NCI-H2029 (cell line): ENCODE measurements around the gene ID2.
"Not testable (repeated sequence)": the region's sequence is repeated elsewhere in the genome, so short reads cannot be mapped to it uniquely, and the experiment has no call there.

Experiments used
- DNase-seq: peaks from one replicate; lab custom pipeline; 2025; lab: John Stamatoyannopoulos, UW

Gene ID2

GRCh38 chr2:8684878-8685696 lies 3.2 kb downstream of the ID2 start:
- DNase-seq = peak; percentile 63

GRCh38 chr2:8685697-8686358 lies 4.0 kb downstream of the ID2 start:
- DNase-seq = peak; percentile 40

DNA sequence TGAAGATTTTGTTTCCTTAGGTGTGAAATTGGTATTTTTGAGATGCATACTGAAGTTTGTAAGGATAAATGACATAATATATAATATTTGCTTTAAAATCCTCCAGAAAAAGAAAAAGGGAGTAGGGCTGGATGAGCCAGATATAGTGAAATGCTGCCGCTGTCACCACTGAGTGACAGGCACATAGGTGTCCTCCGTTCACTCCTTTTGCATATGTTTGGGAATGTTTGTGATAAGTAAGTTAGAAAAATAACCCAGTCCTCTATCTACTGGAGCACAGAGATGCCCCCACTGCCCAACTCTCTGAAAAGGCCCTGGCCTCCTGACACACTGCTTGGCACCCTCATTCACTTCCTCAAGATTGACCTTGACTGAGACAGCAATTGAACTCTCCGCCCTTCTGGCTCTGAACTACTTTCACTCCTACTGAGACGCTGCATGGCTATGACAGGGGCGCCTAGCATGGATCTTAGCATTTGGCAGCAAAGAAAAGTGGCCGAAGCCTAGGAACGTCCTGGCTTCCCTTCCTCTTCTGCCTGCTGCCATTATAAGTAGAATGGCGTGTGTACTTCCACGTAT lies 10.1 kb downstream of the ID2 start:
- DNase-seq = no peak

- no peak for DNase-seq
These were observed 10.9 kb downstream of the ID2 start for GRCh38 chr2:8692783-8693156.

DNA sequence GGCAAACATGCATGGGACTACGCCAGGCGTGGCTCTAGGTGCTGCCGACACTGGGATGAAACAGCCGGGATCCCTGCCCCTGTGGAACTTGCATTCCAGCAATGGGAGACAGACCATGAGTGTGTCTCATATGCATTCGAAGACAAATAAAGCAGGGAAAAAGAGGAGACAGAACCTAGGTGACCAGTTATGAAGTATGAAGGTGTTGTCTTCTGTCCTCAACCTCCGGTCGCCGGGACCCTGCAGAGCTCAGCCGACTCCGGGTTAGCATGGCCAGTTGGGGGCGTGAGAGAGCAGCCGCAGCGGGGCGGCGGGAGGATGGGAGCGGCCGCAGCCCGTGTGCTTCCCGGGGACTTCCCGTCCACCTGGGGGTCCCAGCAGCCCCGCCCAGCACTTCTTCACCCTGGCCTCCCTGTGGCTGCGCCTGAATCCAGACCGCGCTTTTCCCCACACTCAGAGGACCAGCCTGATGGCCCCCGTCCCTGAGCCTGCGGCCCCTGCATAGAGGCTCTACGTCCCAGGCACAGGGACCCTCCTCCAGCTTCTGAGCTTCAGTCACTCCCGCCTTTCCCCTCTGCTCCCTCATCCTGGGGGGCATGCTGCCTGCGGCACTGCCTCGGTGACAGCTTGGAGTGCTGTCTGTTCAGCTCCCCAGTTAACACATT lies 11.4 kb downstream of the ID2 start:
- DNase-seq = no peak

DNA sequence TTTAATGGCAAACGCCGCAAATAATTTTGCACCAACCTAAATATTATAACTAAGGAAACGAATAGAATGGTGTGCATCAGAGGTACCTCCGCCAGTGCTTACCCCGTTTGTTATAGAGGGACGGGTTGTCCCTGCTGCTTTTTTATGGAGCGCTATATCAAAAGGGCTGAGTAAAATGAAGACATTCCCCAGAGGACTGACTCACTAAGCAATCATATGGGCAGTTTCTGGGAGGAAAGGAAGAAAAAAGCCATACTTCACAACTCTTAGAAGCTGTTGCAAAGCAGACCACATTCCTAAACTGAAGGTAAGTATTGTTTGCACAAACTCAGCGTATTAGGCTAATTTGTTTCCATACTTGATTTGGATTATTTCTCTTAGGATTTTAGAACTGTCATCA lies 12.9 kb downstream of the ID2 start:
- no peak for DNase-seq

GRCh38 chr2:8697190-8697589 lies 15.3 kb downstream of the ID2 start:
- no peak for DNase-seq

DNA sequence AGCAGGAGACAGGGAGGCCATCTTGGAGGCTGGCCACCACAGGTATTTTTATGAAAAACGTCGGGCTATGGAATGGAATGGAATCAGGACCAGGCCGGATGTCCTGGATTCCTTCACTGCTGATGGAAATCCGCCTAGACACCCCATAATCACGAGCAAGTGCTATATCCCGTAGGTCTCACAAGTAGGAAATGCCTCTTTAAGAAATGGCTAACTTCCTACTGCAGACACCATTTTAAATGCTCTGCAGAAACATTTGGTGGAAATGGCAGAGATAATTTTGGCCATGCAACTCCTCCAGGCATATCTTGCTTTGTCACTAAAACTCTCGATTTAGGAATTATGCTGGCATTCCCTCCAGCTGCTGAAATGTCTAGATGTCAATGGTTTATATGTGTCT lies 18.0 kb downstream of the ID2 start:
- DNase-seq = no peak

GRCh38 chr2:8701681-8702379 lies 20.0 kb downstream of the ID2 start:
- DNase-seq = no peak

GRCh38 chr2:8704906-8705305 lies 23.1 kb downstream of the ID2 start:
- no peak for DNase-seq

- no peak for DNase-seq
These were observed 27.8 kb downstream of the ID2 start for GRCh38 chr2:8709611-8710010.

GRCh38 chr2:8710951-8711350 lies 29.1 kb downstream of the ID2 start:
- DNase-seq = no peak

DNA sequence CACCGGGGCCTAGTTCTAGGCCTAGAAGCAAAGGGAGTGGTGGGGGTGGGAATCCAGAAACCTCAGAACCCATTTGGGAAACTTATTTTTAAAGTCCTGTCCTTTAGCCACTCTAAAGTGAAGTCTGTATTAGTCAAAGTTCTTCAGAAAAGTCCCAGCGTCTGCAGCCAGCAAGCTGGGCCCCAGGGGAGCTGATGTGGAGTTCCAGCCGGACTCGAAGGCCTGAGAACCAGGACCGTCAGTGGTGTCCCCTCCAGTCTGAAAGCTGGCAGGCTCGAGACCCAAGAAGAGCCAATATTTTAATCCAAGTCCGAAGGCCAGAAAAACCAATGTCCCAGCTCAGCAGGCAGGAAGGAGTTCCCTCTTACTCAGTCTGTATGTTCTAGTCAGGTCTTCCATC lies 32.4 kb downstream of the ID2 start:
- no peak for DNase-seq

- no peak for DNase-seq
These were observed 33.1 kb downstream of the ID2 start for GRCh38 chr2:8714971-8715370.

DNA sequence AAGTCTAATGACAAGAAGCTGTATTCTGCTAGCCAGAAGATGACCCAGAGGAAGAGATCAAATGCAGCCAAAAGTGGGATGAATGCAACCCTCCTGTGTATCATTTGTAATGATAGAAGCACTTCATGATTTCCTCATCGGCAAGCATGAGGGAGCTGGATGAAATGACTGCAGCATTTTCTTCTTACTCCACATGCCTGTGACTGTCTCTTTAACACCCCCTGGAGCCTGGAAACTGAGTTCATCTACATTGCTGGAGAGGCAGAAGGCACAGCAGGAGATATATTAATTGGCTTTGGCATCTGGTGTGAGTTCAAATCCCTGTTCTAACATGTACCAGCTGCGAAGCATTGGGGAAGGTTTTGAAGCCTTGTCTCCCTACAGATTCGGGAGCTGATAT lies 37.7 kb downstream of the ID2 start:
- DNase-seq = no peak

- no peak for DNase-seq
These were observed 38.9 kb downstream of the ID2 start for GRCh38 chr2:8720741-8721140.

DNA sequence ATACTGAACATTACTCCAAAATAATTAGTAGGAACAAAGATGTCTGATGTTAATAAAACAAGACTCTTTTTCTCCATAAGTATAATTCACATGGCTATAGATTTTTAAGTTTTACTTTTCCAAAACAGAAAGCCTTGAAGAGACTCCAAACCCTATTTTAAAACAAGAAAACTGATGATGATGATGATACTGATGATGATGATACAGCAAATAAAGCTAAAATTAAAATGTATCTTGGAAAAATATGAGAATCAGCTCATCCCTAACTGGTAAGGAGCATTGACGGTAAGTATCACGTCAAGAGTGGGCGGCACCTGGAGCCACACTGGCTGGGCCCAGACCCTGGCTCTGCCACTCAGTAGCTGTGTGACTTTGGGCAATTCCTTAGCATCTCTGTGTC lies 39.6 kb downstream of the ID2 start:
- DNase-seq = no peak

DNA sequence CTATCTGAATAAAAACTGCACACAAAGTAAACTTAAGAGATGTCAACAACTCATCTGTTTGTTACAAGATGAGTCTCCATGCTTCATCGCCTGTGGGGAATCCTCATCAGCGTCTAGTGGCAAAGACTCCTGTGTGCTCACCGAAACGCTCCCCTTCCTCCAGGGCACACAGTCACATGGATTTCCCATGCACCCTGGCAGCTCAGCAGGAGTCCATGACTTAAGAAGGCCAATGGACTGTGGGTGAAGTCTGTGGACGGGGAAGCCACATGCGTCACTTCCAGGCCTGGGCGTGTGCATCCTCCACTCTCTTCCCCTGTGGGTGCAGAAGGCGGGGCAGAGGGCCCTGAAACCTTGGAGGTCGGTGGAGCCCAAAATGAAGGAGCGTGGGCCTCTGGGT lies 41.1 kb downstream of the ID2 start:
- no peak for DNase-seq

DNA sequence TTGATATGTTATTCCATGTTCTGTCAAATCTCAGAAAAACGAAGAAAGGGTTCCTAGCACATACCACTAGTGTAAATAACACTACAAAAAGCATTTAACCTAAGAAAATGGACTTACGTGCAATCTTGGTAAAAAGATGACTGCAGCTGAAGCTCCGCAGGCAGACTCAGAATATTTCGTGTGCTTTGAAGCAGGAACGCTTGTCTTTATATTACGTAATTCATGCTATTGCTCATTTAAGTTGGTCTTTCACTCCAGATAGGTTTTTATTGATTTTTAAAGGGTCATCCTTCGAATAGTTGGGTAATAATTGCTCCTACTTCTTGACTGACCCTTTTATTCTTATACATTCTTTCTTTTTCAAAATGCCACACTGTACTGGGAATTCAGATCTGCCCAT lies 44.0 kb downstream of the ID2 start:
- DNase-seq = no peak

GRCh38 chr2:8728305-8729015 lies 46.6 kb downstream of the ID2 start:
- DNase-seq = no peak

DNA sequence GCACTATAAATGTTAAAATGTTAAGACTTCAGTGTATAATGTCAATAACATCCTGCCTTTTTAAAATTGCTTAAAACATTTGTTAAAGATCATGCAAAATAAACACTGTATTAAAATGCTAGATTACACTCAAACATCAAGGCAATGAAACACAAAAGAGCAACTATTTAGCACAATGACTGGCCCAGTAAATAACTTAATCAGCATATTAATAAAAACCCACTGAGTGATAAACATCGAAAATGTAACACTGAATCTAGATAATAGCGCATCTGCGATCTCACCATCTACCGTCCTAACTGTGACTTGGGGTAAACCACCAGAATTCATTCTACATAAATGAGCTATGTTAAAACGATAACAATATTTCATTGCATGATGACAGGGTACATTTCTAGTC lies 47.2 kb downstream of the ID2 start:
- not testable (repeated sequence) for DNase-seq

- no peak for DNase-seq
These were observed 48.1 kb downstream of the ID2 start for GRCh38 chr2:8729939-8730338.
